Astrocyte (in vitro differentiated cells and primary cell): ENCODE results near the gene C1orf105. TPM values are rescaled to one million over a fixed set of nuclear protein-coding genes. Genes with fewer than 3 reads are reported as not detected.

Experiments
- DNase-seq: peaks from one replicate; pipeline ENCODE4 v3.0.0-alpha.2; 2010; ENCODE audit warnings: low read depth
- FAIRE-seq: peaks from 2 replicates; lab custom pipeline; 2011; peaks lifted over from hg19 to GRCh38; lab: Jason Lieb, UNC
- H2AFZ ChIP-seq: 2 replicates; pipeline ENCODE4 v1.6.0; 2012; ENCODE audit warnings: low read depth, low read length, inconsistent platforms
- H3K27ac ChIP-seq: 2 replicates; pipeline ENCODE4 v1.5.1; 2011; ENCODE audit warnings: low read depth, low read length, inconsistent platforms
- H3K27me3 ChIP-seq: 2 replicates; pipeline ENCODE4 v1.6.0; 2011; ENCODE audit warnings: low read length, inconsistent platforms; ENCODE audit not compliant: insufficient read depth
- H3K36me3 ChIP-seq: 2 replicates; pipeline ENCODE4 v1.5.1; 2011; ENCODE audit warnings: low read length, inconsistent platforms; ENCODE audit not compliant: insufficient read depth
- H3K4me1 ChIP-seq: 2 replicates; pipeline ENCODE4 v1.5.1; 2011; ENCODE audit warnings: low read length, inconsistent platforms; ENCODE audit not compliant: insufficient read depth
- H3K4me2 ChIP-seq: 2 replicates; pipeline ENCODE4 v1.6.0; 2012; ENCODE audit warnings: low read length, inconsistent platforms
- H3K4me3 ChIP-seq: 2 replicates; pipeline ENCODE4 v1.5.1; 2011; ENCODE audit warnings: low read depth, mild to moderate bottlenecking, low read length, inconsistent platforms; ENCODE audit not compliant: insufficient read depth
- H3K79me2 ChIP-seq: 2 replicates; pipeline ENCODE4 v1.6.0; 2012; ENCODE audit warnings: mild to moderate bottlenecking, low read length, inconsistent platforms; ENCODE audit not compliant: insufficient read depth
- H3K9ac ChIP-seq: 2 replicates; pipeline ENCODE4 v1.6.0; 2012; ENCODE audit warnings: mild to moderate bottlenecking, low read length, inconsistent platforms
- H3K9me3 ChIP-seq: 2 replicates; pipeline ENCODE4 v1.5.1; 2012; ENCODE audit warnings: low read depth, mild to moderate bottlenecking, low read length, inconsistent platforms; ENCODE audit not compliant: insufficient read depth
- H4K20me1 ChIP-seq: 2 replicates; pipeline ENCODE4 v1.6.0; 2012; ENCODE audit warnings: low read length, inconsistent platforms; ENCODE audit not compliant: insufficient read depth
- H3K27ac Mint-ChIP-seq: one replicate; pipeline ENCODE4 v1.8.0; 2021; ENCODE audit warnings: mild to moderate bottlenecking, mixed read lengths; ENCODE audit not compliant: unreplicated experiment
- H3K27me3 Mint-ChIP-seq: one replicate; pipeline ENCODE4 v1.8.0; 2021; ENCODE audit warnings: low read depth, mixed read lengths; ENCODE audit not compliant: unreplicated experiment
- H3K36me3 Mint-ChIP-seq: one replicate; pipeline ENCODE4 v1.8.0; 2021; ENCODE audit warnings: low read depth, mixed read lengths; ENCODE audit not compliant: unreplicated experiment
- H3K4me1 Mint-ChIP-seq: one replicate; pipeline ENCODE4 v1.8.0; 2021; ENCODE audit warnings: low read depth, mixed read lengths; ENCODE audit not compliant: unreplicated experiment
- H3K4me3 Mint-ChIP-seq: one replicate; pipeline ENCODE4 v1.8.0; 2021; ENCODE audit warnings: mild to moderate bottlenecking, moderate library complexity, mixed read lengths; ENCODE audit not compliant: unreplicated experiment
- H3K9me3 Mint-ChIP-seq: one replicate; pipeline ENCODE4 v1.8.0; 2021; ENCODE audit warnings: mild to moderate bottlenecking, mixed read lengths; ENCODE audit not compliant: unreplicated experiment
- EZH2 ChIP-seq: IDR thresholded peaks from 2 replicates; pipeline ENCODE4 v1.6.1; 2012; ENCODE audit warnings: mild to moderate bottlenecking, low read length, inconsistent platforms; ENCODE audit not compliant: insufficient read depth
- total RNA-seq: library from RNA; stranded (reverse); gene quantifications from 2 replicates; pipeline ENCODE4 v1.2.1, GENCODE V29; 2021
- TF ChIP-seq, protein P1 (sequence below): IDR thresholded peaks from 2 replicates; pipeline ENCODE4 v1.5.1; 2011; ENCODE audit warnings: low read depth, mild to moderate bottlenecking, inconsistent platforms, low read length, moderate library complexity; ENCODE audit not compliant: insufficient read depth

C1orf105 gene
- total RNA-seq, 1 donor from 2014 or later = not detected

DNA sequence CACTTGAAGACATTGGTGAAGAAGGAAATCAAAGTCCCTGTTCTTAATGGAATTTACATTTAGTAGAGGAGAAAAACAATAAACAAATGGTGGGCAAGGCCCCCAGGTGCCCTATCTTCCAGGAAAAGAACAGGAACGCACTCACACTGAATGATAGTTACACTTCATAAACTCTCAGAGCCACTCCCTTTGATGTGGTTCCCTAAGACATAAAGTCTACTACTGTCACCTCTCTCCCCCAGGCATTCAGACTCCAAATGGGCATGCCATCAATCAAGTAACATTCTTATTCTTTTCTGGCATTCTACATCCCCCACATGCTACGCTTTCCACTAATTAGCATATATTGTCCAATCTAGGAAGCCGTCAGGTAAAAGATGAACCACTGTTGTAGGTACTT lies 59.9 kb downstream of the C1orf105 start:
- no peaks in the 10 kb centered on the region for H3K9me3 Mint-ChIP-seq
- H3K9me3 ChIP-seq = no peaks in the 10 kb centered on the region

DNA sequence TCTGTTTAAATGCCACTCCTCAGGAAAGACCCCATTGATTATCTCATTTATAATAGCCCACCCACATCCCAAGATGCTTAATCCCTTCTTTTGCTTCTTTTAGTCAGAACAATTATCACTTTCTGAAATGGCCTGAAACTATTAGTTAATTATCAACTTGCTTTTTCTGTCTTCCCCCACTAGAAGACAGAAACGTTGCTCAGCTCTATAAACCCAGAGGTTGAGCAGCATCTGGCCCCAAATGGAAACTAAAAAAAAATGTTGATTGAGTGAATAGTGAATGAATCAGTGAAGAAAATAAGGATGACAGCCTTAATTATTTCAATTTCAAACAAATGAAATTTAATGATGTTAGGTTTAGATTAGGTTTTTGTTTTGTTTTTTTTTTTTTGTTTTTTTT lies 61.6 kb downstream of the C1orf105 start:
- H3K4me1 Mint-ChIP-seq = peaks cover 22% of the 10 kb centered on the region
- H3K4me3 Mint-ChIP-seq = no peak overlapping the region
- Histone ChIP-seq H3K4me3 (no peak overlapping the region), H3K9ac (no peak overlapping the region), H3K9me3 (no peaks in the 10 kb centered on the region), H3K4me1 (no peaks in the 10 kb centered on the region), H3K79me2 (no peaks in the 10 kb centered on the region), H3K27ac (no peak overlapping the region), H3K36me3 (no peaks in the 10 kb centered on the region), H3K27me3 (peaks cover 14% of the 10 kb centered on the region), H2AFZ (no peak overlapping the region), H3K4me2 (no peak overlapping the region), H4K20me1 (no peaks in the 10 kb centered on the region)
- no peak overlapping the region for H3K27ac Mint-ChIP-seq
- FAIRE-seq (no peak), DNase-seq (no peak)
- H3K27me3 Mint-ChIP-seq = no peaks in the 10 kb centered on the region
- no peaks in the 10 kb centered on the region for H3K9me3 Mint-ChIP-seq
- no peaks in the 10 kb centered on the region for H3K36me3 Mint-ChIP-seq
- TF ChIP-seq EZH2 = no peak

More for the DNA sequence above, 59.9 kb downstream of the C1orf105 start:
- Histone ChIP-seq H3K4me3 (no peak overlapping the region), H2AFZ (no peak overlapping the region), H3K79me2 (no peaks in the 10 kb centered on the region), H3K4me2 (no peak overlapping the region), H3K27ac (no peak overlapping the region), H3K27me3 (peaks cover 9% of the 10 kb centered on the region), H3K4me1 (no peaks in the 10 kb centered on the region), H4K20me1 (no peaks in the 10 kb centered on the region), H3K9ac (no peak overlapping the region), H3K36me3 (no peaks in the 10 kb centered on the region)
- H3K27ac Mint-ChIP-seq = no peak overlapping the region
- peaks cover 33% of the 10 kb centered on the region for H3K4me1 Mint-ChIP-seq
- TF ChIP-seq, protein P1, sequence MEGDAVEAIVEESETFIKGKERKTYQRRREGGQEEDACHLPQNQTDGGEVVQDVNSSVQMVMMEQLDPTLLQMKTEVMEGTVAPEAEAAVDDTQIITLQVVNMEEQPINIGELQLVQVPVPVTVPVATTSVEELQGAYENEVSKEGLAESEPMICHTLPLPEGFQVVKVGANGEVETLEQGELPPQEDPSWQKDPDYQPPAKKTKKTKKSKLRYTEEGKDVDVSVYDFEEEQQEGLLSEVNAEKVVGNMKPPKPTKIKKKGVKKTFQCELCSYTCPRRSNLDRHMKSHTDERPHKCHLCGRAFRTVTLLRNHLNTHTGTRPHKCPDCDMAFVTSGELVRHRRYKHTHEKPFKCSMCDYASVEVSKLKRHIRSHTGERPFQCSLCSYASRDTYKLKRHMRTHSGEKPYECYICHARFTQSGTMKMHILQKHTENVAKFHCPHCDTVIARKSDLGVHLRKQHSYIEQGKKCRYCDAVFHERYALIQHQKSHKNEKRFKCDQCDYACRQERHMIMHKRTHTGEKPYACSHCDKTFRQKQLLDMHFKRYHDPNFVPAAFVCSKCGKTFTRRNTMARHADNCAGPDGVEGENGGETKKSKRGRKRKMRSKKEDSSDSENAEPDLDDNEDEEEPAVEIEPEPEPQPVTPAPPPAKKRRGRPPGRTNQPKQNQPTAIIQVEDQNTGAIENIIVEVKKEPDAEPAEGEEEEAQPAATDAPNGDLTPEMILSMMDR = no peak
- DNase-seq (no peak), FAIRE-seq (no peak)
- no peak overlapping the region for H3K4me3 Mint-ChIP-seq
- no peaks in the 10 kb centered on the region for H3K27me3 Mint-ChIP-seq
- no peaks in the 10 kb centered on the region for H3K36me3 Mint-ChIP-seq

DNA sequence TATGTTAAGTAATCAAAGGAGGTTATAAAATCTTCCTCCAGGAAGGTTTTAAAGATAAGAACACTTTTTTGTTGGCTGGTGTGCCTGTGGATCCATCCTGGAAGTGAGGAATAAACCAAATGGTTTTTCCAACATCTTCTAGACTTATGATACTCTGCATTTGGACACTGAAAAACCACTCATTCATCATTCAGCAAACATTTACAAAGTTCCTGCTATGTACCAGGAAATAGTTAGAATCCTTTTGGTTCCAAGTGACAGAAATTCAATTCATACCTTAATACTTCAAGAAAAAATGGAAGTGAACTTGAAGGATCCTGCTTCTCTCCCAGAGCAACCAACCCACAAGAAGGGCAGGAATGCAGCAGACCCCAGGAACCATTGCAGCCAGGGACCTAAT lies 63.0 kb downstream of the C1orf105 start:
- no peaks in the 10 kb centered on the region for H3K36me3 Mint-ChIP-seq
- peaks cover 20% of the 10 kb centered on the region for H3K27me3 ChIP-seq
- H3K4me2 ChIP-seq = no peak overlapping the region
- no peak overlapping the region for H2AFZ ChIP-seq
- H3K4me3 Mint-ChIP-seq = no peak overlapping the region
- no peaks in the 10 kb centered on the region for H3K27me3 Mint-ChIP-seq
- H3K4me1 Mint-ChIP-seq = peaks cover 11% of the 10 kb centered on the region
- no peaks in the 10 kb centered on the region for H3K79me2 ChIP-seq
- no peaks in the 10 kb centered on the region for H4K20me1 ChIP-seq
- H3K27ac Mint-ChIP-seq = no peak overlapping the region
- H3K9me3 ChIP-seq = no peaks in the 10 kb centered on the region
- no peaks in the 10 kb centered on the region for H3K4me1 ChIP-seq
- TF ChIP-seq, protein P1 = no peak
- no peak for TF ChIP-seq EZH2
- FAIRE-seq (no peak), DNase-seq (peak; percentile 58)
- H3K4me3 ChIP-seq = no peak overlapping the region
- H3K9ac ChIP-seq = no peak overlapping the region
- no peaks in the 10 kb centered on the region for H3K36me3 ChIP-seq
- H3K27ac ChIP-seq = no peak overlapping the region
- H3K9me3 Mint-ChIP-seq = no peaks in the 10 kb centered on the region
